AG04450 (cell line): ENCODE measurements around the gene KLK1. TPM values are rescaled to one million over a fixed set of nuclear protein-coding genes. Genes with fewer than 3 reads are reported as not detected.

ENCODE experiments used
- CTCF ChIA-PET: fragments of 300-600, 350-600 bp; formaldehyde crosslinking; extraction: SDS; loops from one replicate; lab custom pipeline; 2022; ENCODE audit warnings: antibody characterized with exemption, inconsistent platforms; lab: Charles Lee
- POLR2A ChIA-PET: fragments of 350-600 bp; formaldehyde crosslinking; extraction: SDS; loops from one replicate; lab custom pipeline; 2021; ENCODE audit warnings: antibody characterized with exemption, inconsistent platforms; lab: Yijun Ruan, JAX
- DNase-seq: peaks from one replicate; pipeline ENCODE4 v3.0.0-alpha.2; 2011; ENCODE audit warnings: low read depth, low spot score
- H3K27ac ChIP-seq: one replicate; pipeline ENCODE4 v1.5.1; 2012; ENCODE audit warnings: low read depth, low read length, control low read depth
- H3K27me3 ChIP-seq: one replicate; pipeline ENCODE4 v1.6.0; 2012; ENCODE audit warnings: low read length; ENCODE audit not compliant: control insufficient read depth, insufficient read depth
- H3K4me3 ChIP-seq: 2 replicates; pipeline ENCODE4 v1.5.1; 2011; ENCODE audit warnings: mild to moderate bottlenecking, low read depth, low read length, control low read depth
- H3K9me3 ChIP-seq: 2 replicates; pipeline ENCODE4 v1.5.1; 2012; ENCODE audit warnings: low read length; ENCODE audit not compliant: control insufficient read depth, insufficient read depth
- polyA plus RNA-seq: library from polyadenylated mRNA; depleted of rRNA; stranded (reverse); fragments of >200 nt; gene quantifications from 2 replicates; pipeline ENCODE4 v1.2.3, GENCODE V29; 2011
- TF ChIP-seq, protein P1 (sequence below): IDR thresholded peaks from 2 replicates; pipeline ENCODE4 v1.5.1; 2011; ENCODE audit warnings: low read depth, low read length, control low read depth, inconsistent platforms

Gene KLK1
- polyA plus RNA-seq, 1 experiment = not detected

DNA sequence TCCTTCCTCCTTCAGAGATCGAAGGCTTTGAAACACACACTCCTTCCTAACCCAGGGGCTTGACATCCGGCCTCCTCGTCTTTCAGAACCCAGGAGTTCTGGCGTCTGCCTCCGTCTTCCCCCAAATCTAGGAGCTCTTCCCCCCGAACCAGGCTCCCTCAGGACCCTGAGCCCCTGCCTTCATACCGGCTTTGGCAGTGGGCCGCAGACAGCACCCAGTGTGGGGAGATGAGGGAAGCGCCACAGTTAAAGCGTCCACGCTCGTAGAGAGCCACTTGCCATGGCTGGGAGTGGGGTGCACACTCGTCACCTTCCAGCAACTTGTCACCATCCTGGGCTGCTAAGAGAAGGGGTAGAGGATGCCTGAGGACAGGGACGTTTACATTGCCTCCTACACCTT, 3.9 kb upstream of the KLK1 start:
- H3K27ac ChIP-seq = no peak overlapping the region
- TF ChIP-seq, protein P1, sequence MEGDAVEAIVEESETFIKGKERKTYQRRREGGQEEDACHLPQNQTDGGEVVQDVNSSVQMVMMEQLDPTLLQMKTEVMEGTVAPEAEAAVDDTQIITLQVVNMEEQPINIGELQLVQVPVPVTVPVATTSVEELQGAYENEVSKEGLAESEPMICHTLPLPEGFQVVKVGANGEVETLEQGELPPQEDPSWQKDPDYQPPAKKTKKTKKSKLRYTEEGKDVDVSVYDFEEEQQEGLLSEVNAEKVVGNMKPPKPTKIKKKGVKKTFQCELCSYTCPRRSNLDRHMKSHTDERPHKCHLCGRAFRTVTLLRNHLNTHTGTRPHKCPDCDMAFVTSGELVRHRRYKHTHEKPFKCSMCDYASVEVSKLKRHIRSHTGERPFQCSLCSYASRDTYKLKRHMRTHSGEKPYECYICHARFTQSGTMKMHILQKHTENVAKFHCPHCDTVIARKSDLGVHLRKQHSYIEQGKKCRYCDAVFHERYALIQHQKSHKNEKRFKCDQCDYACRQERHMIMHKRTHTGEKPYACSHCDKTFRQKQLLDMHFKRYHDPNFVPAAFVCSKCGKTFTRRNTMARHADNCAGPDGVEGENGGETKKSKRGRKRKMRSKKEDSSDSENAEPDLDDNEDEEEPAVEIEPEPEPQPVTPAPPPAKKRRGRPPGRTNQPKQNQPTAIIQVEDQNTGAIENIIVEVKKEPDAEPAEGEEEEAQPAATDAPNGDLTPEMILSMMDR = no peak
- H3K9me3 ChIP-seq = peaks cover 5% of the 10 kb centered on the region; the same call in 1 of the 2 replicates
- peaks cover 8% of the 10 kb centered on the region for H3K27me3 ChIP-seq
- CTCF ChIA-PET = interaction anchor here (0.6 kb wide), 1 partner anchor 149 kb away, joined by 3 read pairs; no protein-coding TSS in a partner anchor
- POLR2A ChIA-PET = no interaction called here
- DNase-seq = no peak
- no peak overlapping the region for H3K4me3 ChIP-seq

DNA sequence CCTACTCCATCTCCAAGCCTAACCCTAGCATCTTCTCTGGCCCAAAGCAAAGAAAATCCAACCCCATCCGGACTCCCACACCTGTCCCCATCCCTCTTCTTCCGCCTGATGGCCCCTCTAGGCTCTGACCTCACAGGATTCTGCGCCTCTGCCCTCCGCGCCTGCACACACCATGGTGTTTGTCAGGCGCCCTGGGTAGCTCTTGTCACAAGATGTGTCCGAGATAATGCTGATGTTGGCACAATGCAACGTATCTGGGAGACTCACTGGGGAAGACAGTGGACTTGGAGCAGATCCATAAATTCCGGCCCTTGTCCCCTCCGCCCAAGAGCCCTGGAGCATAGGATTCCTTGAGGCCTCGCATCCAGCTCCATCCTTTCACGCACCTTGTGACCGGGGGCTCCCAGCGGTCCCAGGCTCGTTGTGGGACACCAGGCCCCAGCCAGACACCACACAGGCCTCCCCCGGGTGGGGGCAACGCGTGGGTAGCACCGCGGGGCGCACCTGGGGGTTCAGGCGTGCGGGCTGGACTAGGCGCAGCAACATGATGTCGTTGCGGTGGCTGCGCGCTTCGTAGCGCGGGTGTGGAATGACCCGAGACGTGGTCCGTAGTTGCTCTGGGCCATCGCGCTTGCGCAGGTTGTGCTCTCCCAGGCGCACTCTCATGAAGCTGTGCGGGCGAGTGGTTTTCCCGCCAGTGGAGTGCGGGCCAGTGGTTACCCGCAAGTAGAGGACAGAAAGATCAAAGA, 3.1 kb upstream of the KLK1 start:
- ChIA-PET POLR2A (interaction anchor here (0.5 kb wide), 1 partner anchor 12 kb away, joined by 3 read pairs; no protein-coding TSS in a partner anchor), CTCF (no interaction called here)
- peaks cover 14% of the 10 kb centered on the region for H3K27me3 ChIP-seq
- peaks cover 5% of the 10 kb centered on the region; the same call in 1 of the 2 replicates for H3K9me3 ChIP-seq
- H3K27ac ChIP-seq = no peak overlapping the region
- no peak overlapping the region for H3K4me3 ChIP-seq
- TF ChIP-seq, protein P1 = no peak
- no peak for DNase-seq

DNA sequence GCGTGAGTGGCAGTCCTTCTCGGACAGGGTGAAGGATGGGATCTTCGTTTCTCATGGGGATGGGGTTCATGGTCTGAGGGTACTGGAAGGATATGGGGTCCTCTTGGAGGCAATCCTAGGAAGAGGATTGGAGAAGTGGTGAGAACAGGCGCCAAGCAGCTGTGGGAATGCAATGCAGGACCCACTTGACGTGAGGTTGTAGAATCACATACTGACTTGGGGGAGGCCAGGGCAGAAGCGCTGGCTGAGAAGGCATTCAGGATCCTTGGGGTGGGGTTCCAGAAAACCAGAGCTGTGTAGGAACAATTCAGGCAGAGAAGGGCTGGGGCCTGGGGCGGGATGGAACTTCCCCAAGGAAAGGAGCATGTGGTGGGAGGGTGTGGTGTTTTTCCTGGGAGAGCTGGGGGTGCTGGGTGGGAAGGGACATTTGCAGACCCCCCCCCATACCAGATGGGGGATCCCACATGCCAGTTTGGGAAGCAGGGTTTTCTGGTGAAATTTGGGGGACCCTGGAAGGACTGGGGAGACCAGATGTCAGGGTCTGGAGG, 852 bp downstream of the KLK1 start:
- TF ChIP-seq, protein P1 = no peak
- H3K27ac ChIP-seq = no peak overlapping the region
- peaks cover 39% of the 10 kb centered on the region for H3K27me3 ChIP-seq
- ChIA-PET POLR2A (no interaction called here), CTCF (no interaction called here)
- DNase-seq = no peak
- H3K9me3 ChIP-seq = peaks cover 10% of the 10 kb centered on the region; the same call in 1 of the 2 replicates
- H3K4me3 ChIP-seq = no peak overlapping the region

DNA sequence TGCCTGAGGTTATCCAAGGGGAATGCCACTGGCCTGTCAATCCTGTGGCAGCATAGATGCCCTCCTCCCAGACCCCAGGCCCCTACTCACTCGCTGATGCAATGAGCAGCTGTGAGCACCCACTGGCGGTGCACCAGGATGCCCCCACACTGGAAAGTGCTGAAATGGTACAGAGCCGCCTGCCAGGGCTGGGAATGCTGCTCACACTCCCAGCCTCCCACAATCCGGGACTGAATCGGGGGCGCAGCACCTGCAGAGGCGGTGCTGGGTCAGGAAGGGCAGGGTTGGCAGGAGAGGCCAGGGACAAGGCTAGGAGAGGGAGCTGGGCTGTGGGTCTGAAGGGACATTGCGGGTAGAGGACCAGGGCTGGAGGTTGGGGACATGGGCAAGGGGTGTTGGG, 2.0 kb downstream of the KLK1 start:
- DNase-seq = no peak
- TF ChIP-seq, protein P1 = no peak
- Histone ChIP-seq H3K9me3 (peaks cover 6% of the 10 kb centered on the region; the same call in 1 of the 2 replicates), H3K4me3 (no peak overlapping the region), H3K27me3 (peaks cover 40% of the 10 kb centered on the region), H3K27ac (no peak overlapping the region)
- ChIA-PET CTCF (no interaction called here), POLR2A (no interaction called here)

DNA sequence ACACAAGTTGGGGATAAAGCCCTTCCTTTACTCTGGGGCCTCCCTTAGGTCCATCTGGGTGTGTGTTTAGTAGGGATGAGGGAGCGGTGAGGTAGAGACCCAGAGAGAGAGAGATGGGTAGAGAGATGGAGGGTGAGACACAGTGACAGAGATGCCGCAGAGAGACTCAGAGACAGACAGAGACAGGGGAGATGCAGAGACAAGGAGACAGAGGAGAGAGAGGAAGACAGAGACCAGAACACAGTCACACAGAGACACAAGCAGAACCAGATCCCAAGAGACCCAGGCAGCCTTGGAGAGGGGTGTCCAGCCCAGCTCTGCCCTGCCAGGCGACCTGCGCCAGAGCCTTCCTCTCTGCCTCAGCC, 2.4 kb downstream of the KLK1 start:
- ChIA-PET CTCF (no interaction called here), POLR2A (no interaction called here)
- peaks cover 40% of the 10 kb centered on the region for H3K27me3 ChIP-seq

More for the DNA sequence above, 2.4 kb downstream of the KLK1 start:
- TF ChIP-seq, protein P1 = no peak
- no peak overlapping the region for H3K27ac ChIP-seq
- peaks cover 6% of the 10 kb centered on the region; the same call in 1 of the 2 replicates for H3K9me3 ChIP-seq
- no peak overlapping the region for H3K4me3 ChIP-seq
- no peak for DNase-seq
